Stomach (tissue), 9 donors: ENCODE measurements around the gene RALGAPA2. TPM values are rescaled to one million over a fixed set of nuclear protein-coding genes. Genes with fewer than 3 reads are reported as not detected.

Experiments
- DNase-seq, 2 donors: peaks; one replicate each; pipeline versions ENCODE4 v3.0.0 to v3.0.0-alpha.2; 2013 to 2019
- H3K27ac ChIP-seq, 5 donors: fragments of 200-600 bp in 4 of 5; sonication (generic) in 4 of 5; one replicate each; pipeline ENCODE4 v1.5.1; 2013 to 2019; ENCODE audit warnings: mild to moderate bottlenecking in 1 of 5, moderate library complexity in 1 of 5
- H3K27me3 ChIP-seq, 3 donors: fragments of 200-600 bp; sonication (generic); one replicate each; pipeline ENCODE4 v1.5.1; 2017 to 2019; ENCODE audit warnings: mixed run types in 1 of 3
- H3K36me3 ChIP-seq, 4 donors: fragments of 200-600 bp; sonication (generic); 1 replicate in 3 of 4; 2 replicates in 1 of 4; pipeline ENCODE4 v1.5.1; 2016 to 2019
- H3K4me1 ChIP-seq, 4 donors: fragments of 200-600 bp; sonication (generic); one replicate each; pipeline ENCODE4 v1.5.1; 2016 to 2019
- H3K4me3 ChIP-seq, 4 donors: fragments of 200-600 bp; sonication (generic) in 3 of 4; one replicate each; pipeline ENCODE4 v1.5.1; 2016 to 2019; ENCODE audit warnings: mild to moderate bottlenecking in 1 of 4
- H3K9me3 ChIP-seq, 4 donors: fragments of 200-600 bp; sonication (generic); one replicate each; pipeline ENCODE4 v1.5.1; 2016 to 2019
- CTCF ChIP-seq, 7 experiments: fragments of 450-650 bp in 4 of 7; fragments of 200-600 bp in 3 of 7; sonication (generic) in 3 of 7; IDR thresholded peaks; one replicate each; pipeline ENCODE4 v1.5.1; 2016 to 2019; ENCODE audit warnings: antibody characterized with exemption in 7 of 7, control low read depth in 2 of 7, mild to moderate bottlenecking in 1 of 7
- EP300 ChIP-seq: sonication (generic); formaldehyde crosslinking; IDR thresholded peaks from one replicate; pipeline ENCODE4 v1.6.1; 2017; ENCODE audit warnings: antibody characterized with exemption
- POLR2A ChIP-seq, 4 donors: fragments of 450-650 bp; IDR thresholded peaks; one replicate each; pipeline ENCODE4 v1.6.1; 2016; ENCODE audit warnings: antibody characterized with exemption in 4 of 4, control low read depth in 2 of 4, mild to moderate bottlenecking in 1 of 4, moderate library complexity in 1 of 4
- POLR2AphosphoS5 ChIP-seq, 3 donors: sonication (generic); formaldehyde crosslinking; IDR thresholded peaks; one replicate each; pipeline ENCODE4 v1.6.1; 2016; ENCODE audit warnings: antibody characterized with exemption in 3 of 3
- WGBS, 5 donors: extraction: QIAGEN DNeasy Blood & Tissue Kit in 3 of 5; methylation state at CpG; one replicate each; pipeline versions ENCODE4 v1.1.5 to v1.1.7; 2013 to 2018; 5-methylcytosine and 5-hydroxymethylcytosine counted together
- intact Hi-C: fragments of 100-400 bp; cut with DNase I; formaldehyde crosslinking; loops from one replicate; pipeline ENCODE4 v1.15.1; 2023; ENCODE audit warnings: low total_unique reads
- polyA plus RNA-seq, 3 donors: library from polyadenylated mRNA; stranded (reverse); fragments of 200-250 nt; gene quantifications; one replicate each; pipeline ENCODE4 v1.2.3, GENCODE V29; 2013
- total RNA-seq, 5 donors: library from RNA; depleted of rRNA; stranded (reverse); fragments of >200 nt; gene quantifications; one replicate each; pipeline versions ENCODE4 v1.1.0 to v1.2.3, GENCODE V29; 2014 to 2016
- donor health status: healthy with polysubstance abuse.
- donor health status: Bipolar disorder and iron deficiency.
- donor health status: healthy.

Gene RALGAPA2
- total and polyA plus RNA-seq, 8 donors: 4.3 to 159 (median 48.7) TPM

- Histone ChIP-seq H3K36me3 (peaks cover 22 to 94% (median 77%) of the 10 kb centered on the region in 4 donors), H3K27me3 (no peaks in the 10 kb centered on the region), H3K27ac (no peak overlapping the region), H3K9me3 (no peaks in the 10 kb centered on the region), H3K4me3 (no peak overlapping the region), H3K4me1 (peaks cover 0 to 8% (median 5%) of the 10 kb centered on the region in 4 donors)
- WGBS, 5 donors: 68 to 100% (median 87%) methylated on average over 2 of the region's 2 CpGs
- intact Hi-C loops: no loop called here
- TF ChIP-seq CTCF (IDR thresholded peaks at IDR 0.05): no peak
- TF ChIP-seq POLR2AphosphoS5 (IDR thresholded peaks at IDR 0.05): no peak
- no peak for TF ChIP-seq EP300
- no peak for TF ChIP-seq POLR2A (IDR thresholded peaks at IDR 0.05)
- no peak for DNase-seq
Observed at GRCh38 chr20:20505554-20505953, 206.9 kb downstream of the RALGAPA2 start.

- 86 to 93% (median 89%) methylated on average over 7 of the region's 7 CpGs for WGBS, 5 donors
- Histone ChIP-seq H3K36me3 (peaks cover 22 to 92% (median 74%) of the 10 kb centered on the region in 4 donors), H3K4me1 (peaks cover 0 to 15% (median 5%) of the 10 kb centered on the region in 4 donors), H3K4me3 (no peak overlapping the region), H3K9me3 (no peaks in the 10 kb centered on the region), H3K27ac (no peak overlapping the region), H3K27me3 (no peaks in the 10 kb centered on the region)
- intact Hi-C loops: no loop called here
- TF ChIP-seq POLR2A (IDR thresholded peaks at IDR 0.05) (no peak), POLR2AphosphoS5 (IDR thresholded peaks at IDR 0.05) (no peak), CTCF (IDR thresholded peaks at IDR 0.05) (no peak), EP300 (no peak)
- no peak for DNase-seq
Observed at GRCh38 chr20:20503777-20504530, 208.5 kb downstream of the RALGAPA2 start.

- Histone ChIP-seq H3K36me3 (peaks cover 22 to 95% (median 79%) of the 10 kb centered on the region in 4 donors), H3K4me3 (no peak overlapping the region), H3K4me1 (peaks cover 0 to 28% (median 5%) of the 10 kb centered on the region in 4 donors), H3K27me3 (no peaks in the 10 kb centered on the region), H3K9me3 (no peaks in the 10 kb centered on the region), H3K27ac (peak overlapping the region in 2 of 5 donors; percentile 24 to 31)
- intact Hi-C loops: no loop called here
- TF ChIP-seq POLR2A (IDR thresholded peaks at IDR 0.05): no peak
- no peak for TF ChIP-seq POLR2AphosphoS5 (IDR thresholded peaks at IDR 0.05)
- TF ChIP-seq CTCF (IDR thresholded peaks at IDR 0.05): no peak
- no peak for TF ChIP-seq EP300
- DNase-seq: no peak
- 43 to 76% (median 70%) methylated on average over 2 of the region's 2 CpGs for WGBS, 5 donors
Observed at GRCh38 chr20:20501128-20501527, 211.3 kb downstream of the RALGAPA2 start.

- 35 to 83% (median 83%) methylated on average over 1 of the region's 1 CpG for WGBS, 5 donors
- H3K27ac ChIP-seq: no peak overlapping the region
- TF ChIP-seq POLR2A (IDR thresholded peaks at IDR 0.05): no peak
- no peaks in the 10 kb centered on the region for H3K27me3 ChIP-seq
- H3K4me3 ChIP-seq: no peak overlapping the region
- H3K9me3 ChIP-seq: no peaks in the 10 kb centered on the region
- intact Hi-C loops: no loop called here
- no peak for DNase-seq
- H3K36me3 ChIP-seq: peaks cover 24 to 97% (median 85%) of the 10 kb centered on the region in 4 donors
- H3K4me1 ChIP-seq: peaks cover 0 to 28% (median 5%) of the 10 kb centered on the region in 4 donors
Observed at GRCh38 chr20:20500312-20500711, 212.1 kb downstream of the RALGAPA2 start.

GRCh38 chr20:20499439-20499838 is 213.0 kb downstream of the RALGAPA2 start:
- Histone ChIP-seq H3K4me1 (peaks cover 0 to 28% (median 5%) of the 10 kb centered on the region in 4 donors), H3K9me3 (no peaks in the 10 kb centered on the region), H3K27ac (no peak overlapping the region), H3K36me3 (peaks cover 30 to 97% (median 87%) of the 10 kb centered on the region in 4 donors), H3K27me3 (no peaks in the 10 kb centered on the region), H3K4me3 (no peak overlapping the region)
- WGBS, 5 donors: 86 to 94% (median 91%) methylated on average over 5 of the region's 5 CpGs
- DNase-seq: no peak
- TF ChIP-seq EP300: no peak
- intact Hi-C loops: no loop called here
